ENCODE measurements around the gene C1orf146. TPM values are rescaled to one million over a fixed set of nuclear protein-coding genes. Genes with fewer than 3 reads are reported as not detected.
A peak's percentile ranks its signal among the peaks of the same experiment; 100 is the strongest.

C1orf146 gene
- total RNA-seq, 1 experiment from 2014 or later = not detected

- Mint-ChIP-seq H3K9me3 (ENCODE audit: unreplicated experiment) (no peaks in the 10 kb centered on the region), H3K36me3 (ENCODE audit: insufficient read depth, unreplicated experiment) (no peaks in the 10 kb centered on the region), H3K4me1 (ENCODE audit: insufficient read depth, unreplicated experiment) (no peaks in the 10 kb centered on the region), H3K27ac (ENCODE audit: low read depth, unreplicated experiment) (no peak overlapping the region), H3K4me3 (ENCODE audit: unreplicated experiment) (no peak overlapping the region), H3K27me3 (ENCODE audit: insufficient read depth, unreplicated experiment) (no peaks in the 10 kb centered on the region)
- no peak for TF ChIP-seq CTCF (IDR thresholded peaks at IDR 0.05; ENCODE audit: unreplicated experiment)
- POLR2A ChIA-PET = no interaction called here
- CTCF ChIA-PET = interaction anchor here (0.6 kb wide), 1 partner anchor 200 kb away, joined by 3 read pairs; no protein-coding TSS in a partner anchor
- intact Hi-C loops (cut with micrococcal nuclease) = no loop called here
- no TSS peak for BruUV-seq (replicated peaks)
- DNase-seq (ENCODE audit: unreplicated experiment) = no peak
Observed at GRCh38 chr1:92194511-92194910, 23.2 kb upstream of the C1orf146 start.

GRCh38 chr1:92201973-92202372, 15.7 kb upstream of the C1orf146 start:
- no peaks in the 10 kb centered on the region for H3K4me1 Mint-ChIP-seq (ENCODE audit: insufficient read depth, unreplicated experiment)
- no peak for TF ChIP-seq CTCF (IDR thresholded peaks at IDR 0.05; ENCODE audit: unreplicated experiment)
- no peaks in the 10 kb centered on the region for H3K27me3 Mint-ChIP-seq (ENCODE audit: insufficient read depth, unreplicated experiment)
- no peak overlapping the region for H3K4me3 Mint-ChIP-seq (ENCODE audit: unreplicated experiment)
- no peak for DNase-seq (ENCODE audit: unreplicated experiment)
- ChIA-PET POLR2A (no interaction called here), CTCF (interaction anchor here (1.1 kb wide), 1 partner anchor 121 kb away, joined by 3 read pairs; no protein-coding TSS in a partner anchor)
- no TSS peak for BruUV-seq (replicated peaks)
- H3K9me3 Mint-ChIP-seq (ENCODE audit: unreplicated experiment) = peaks cover 8% of the 10 kb centered on the region
- no peak overlapping the region for H3K27ac Mint-ChIP-seq (ENCODE audit: low read depth, unreplicated experiment)
- intact Hi-C loops (cut with micrococcal nuclease) = no loop called here
- no peaks in the 10 kb centered on the region for H3K36me3 Mint-ChIP-seq (ENCODE audit: insufficient read depth, unreplicated experiment)

DNA sequence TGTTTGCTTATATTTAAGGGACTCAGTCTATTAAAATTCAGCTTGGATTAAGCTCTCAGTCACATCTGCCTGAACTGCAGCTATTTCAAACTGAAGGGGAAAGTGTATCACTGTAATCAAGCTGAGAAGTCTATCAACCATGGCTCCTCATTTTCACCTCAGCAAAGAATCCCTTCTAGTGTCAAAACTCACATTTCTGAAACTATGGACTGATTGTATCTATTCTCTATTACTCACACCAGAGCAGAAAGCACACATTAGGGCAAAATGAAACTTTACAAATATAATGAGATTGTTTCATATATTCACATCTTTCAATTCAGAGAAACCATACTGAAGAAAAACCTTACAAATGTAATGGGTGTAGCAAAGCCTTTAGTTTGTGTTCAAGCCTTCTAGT, 14.6 kb upstream of the C1orf146 start:
- no peak overlapping the region for H3K27ac Mint-ChIP-seq (ENCODE audit: low read depth, unreplicated experiment)
- no peak for TF ChIP-seq CTCF (IDR thresholded peaks at IDR 0.05; ENCODE audit: unreplicated experiment)
- H3K36me3 Mint-ChIP-seq (ENCODE audit: insufficient read depth, unreplicated experiment) = no peaks in the 10 kb centered on the region
- DNase-seq (ENCODE audit: unreplicated experiment) = no peak
- POLR2A ChIA-PET = interaction anchor here (0.6 kb wide), 1 partner anchor 434 kb away, joined by 5 read pairs; no protein-coding TSS in a partner anchor
- H3K4me1 Mint-ChIP-seq (ENCODE audit: insufficient read depth, unreplicated experiment) = no peaks in the 10 kb centered on the region
- CTCF ChIA-PET = interaction anchor here (0.7 to 1.1 kb wide), 3 partner anchors 106 to 384 kb away, joined by 3 read pairs; no protein-coding TSS in a partner anchor
- no peak overlapping the region for H3K4me3 Mint-ChIP-seq (ENCODE audit: unreplicated experiment)
- intact Hi-C loops (cut with micrococcal nuclease) = no loop called here
- H3K27me3 Mint-ChIP-seq (ENCODE audit: insufficient read depth, unreplicated experiment) = no peaks in the 10 kb centered on the region
- no TSS peak for BruUV-seq (replicated peaks)
- H3K9me3 Mint-ChIP-seq (ENCODE audit: unreplicated experiment) = peaks cover 8% of the 10 kb centered on the region

DNA sequence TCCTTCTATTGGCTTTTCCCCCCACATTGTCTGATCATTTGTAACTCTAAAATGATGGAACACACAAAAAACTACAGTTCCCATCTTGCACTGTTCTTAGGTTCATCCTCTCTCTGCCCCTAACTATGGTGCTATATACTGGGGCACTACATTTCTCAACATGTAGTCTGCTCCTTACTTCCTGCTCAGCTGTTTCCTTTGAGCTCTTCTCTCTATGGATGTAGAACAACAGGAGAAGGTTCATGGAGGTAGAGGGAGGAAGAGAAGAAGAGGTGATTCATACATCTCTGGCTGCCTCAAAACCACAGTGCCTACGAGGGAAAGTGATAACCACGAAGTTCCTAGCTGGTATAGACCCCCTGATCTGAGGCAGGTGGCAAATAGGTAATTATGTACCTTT, 7.0 kb upstream of the C1orf146 start:
- no peaks in the 10 kb centered on the region for H3K27me3 Mint-ChIP-seq (ENCODE audit: insufficient read depth, unreplicated experiment)
- H3K36me3 Mint-ChIP-seq (ENCODE audit: insufficient read depth, unreplicated experiment) = no peaks in the 10 kb centered on the region
- peak; percentile 6 for DNase-seq (ENCODE audit: unreplicated experiment)
- CTCF ChIA-PET = no interaction called here
- intact Hi-C loops (cut with micrococcal nuclease) = no loop called here
- POLR2A ChIA-PET = interaction anchor here (1.0 kb wide), 1 partner anchor 14 kb away, joined by 3 read pairs; no protein-coding TSS in a partner anchor
- no TSS peak for BruUV-seq (replicated peaks)
- no peak for TF ChIP-seq CTCF (IDR thresholded peaks at IDR 0.05; ENCODE audit: unreplicated experiment)
- peaks cover 13% of the 10 kb centered on the region for H3K9me3 Mint-ChIP-seq (ENCODE audit: unreplicated experiment)
- no peak overlapping the region for H3K27ac Mint-ChIP-seq (ENCODE audit: low read depth, unreplicated experiment)
- H3K4me1 Mint-ChIP-seq (ENCODE audit: insufficient read depth, unreplicated experiment) = no peaks in the 10 kb centered on the region
- H3K4me3 Mint-ChIP-seq (ENCODE audit: unreplicated experiment) = no peak overlapping the region

Data from MCF 10A (cell line).